Neuronal stem cell (in vitro differentiated cells): ENCODE data around the gene SPR.

Source experiments
- DNase-seq: peaks from one replicate; pipeline ENCODE4 v3.0.0-alpha.2; 2013; ENCODE audit warnings: low spot score
- H2AFZ ChIP-seq: one replicate; pipeline ENCODE4 v1.6.1; 2013; ENCODE audit warnings: mild to moderate bottlenecking, low read length, inconsistent platforms
- H2AK5ac ChIP-seq: 2 replicates; pipeline ENCODE4 v1.6.1; 2013; ENCODE audit warnings: low read depth, mild to moderate bottlenecking, inconsistent platforms, low read length, moderate library complexity, mixed read lengths
- H2BK120ac ChIP-seq: 2 replicates; pipeline ENCODE4 v1.6.1; 2013; ENCODE audit warnings: low read depth, mild to moderate bottlenecking, inconsistent platforms, low read length, moderate library complexity, mixed read lengths
- H2BK12ac ChIP-seq: one replicate; pipeline ENCODE4 v1.6.1; 2013; ENCODE audit warnings: low read length, inconsistent platforms
- H2BK15ac ChIP-seq: 2 replicates; pipeline ENCODE4 v1.6.1; 2013; ENCODE audit warnings: mild to moderate bottlenecking, low read length, inconsistent platforms, mixed read lengths
- H2BK5ac ChIP-seq: one replicate; pipeline ENCODE4 v1.6.1; 2013; ENCODE audit warnings: inconsistent platforms, mild to moderate bottlenecking, low read length, moderate library complexity
- H3K14ac ChIP-seq: one replicate; pipeline ENCODE4 v1.6.1; 2013; ENCODE audit warnings: low read length, inconsistent platforms
- H3K18ac ChIP-seq: 2 replicates; pipeline ENCODE4 v1.6.1; 2013; ENCODE audit warnings: low read length, inconsistent platforms
- H3K23ac ChIP-seq: 2 replicates; pipeline ENCODE4 v1.6.1; 2013; ENCODE audit warnings: low read depth, mild to moderate bottlenecking, mixed read lengths, low read length, inconsistent platforms; ENCODE audit not compliant: poor library complexity
- H3K27ac ChIP-seq: replicated peaks from 3 replicates; pipeline ENCODE4 v1.5.1; 2013; ENCODE audit warnings: low read length, inconsistent platforms
- H3K27me3 ChIP-seq, 3 experiments: 2 replicates each; pipeline ENCODE4 v1.6.1; 2013; ENCODE audit warnings: low read length in 3 of 3, mild to moderate bottlenecking in 2 of 3, inconsistent platforms in 1 of 3, low read depth in 1 of 3, mixed read lengths in 1 of 3, moderate library complexity in 1 of 3; ENCODE audit not compliant: control insufficient read depth in 3 of 3, insufficient read depth in 3 of 3
- H3K36me3 ChIP-seq, 2 donors: replicated peaks in 1 of 2; 2 replicates each; pipeline ENCODE4 v1.6.1; 2013; ENCODE audit warnings: low read length in 2 of 2; ENCODE audit not compliant: control insufficient read depth in 2 of 2, insufficient read depth in 2 of 2
- H3K4ac ChIP-seq: 2 replicates; pipeline ENCODE4 v1.6.1; 2013; ENCODE audit warnings: inconsistent platforms, mild to moderate bottlenecking, low read length, moderate library complexity
- H3K4me1 ChIP-seq, 2 donors: 1 replicate in 1 of 2; 2 replicates in 1 of 2; pipeline ENCODE4 v1.6.1; 2013; ENCODE audit warnings: low read length in 2 of 2, low read depth in 1 of 2; ENCODE audit not compliant: control insufficient read depth in 2 of 2, insufficient read depth in 1 of 2
- H3K4me2 ChIP-seq: one replicate; pipeline ENCODE4 v1.6.1; 2013; ENCODE audit warnings: mild to moderate bottlenecking, low read length, inconsistent platforms; ENCODE audit not compliant: insufficient read depth, poor library complexity, severe bottlenecking
- H3K4me3 ChIP-seq, 2 donors: 2 replicates each; pipeline ENCODE4 v1.5.1; 2013; ENCODE audit warnings: low read length in 2 of 2, mild to moderate bottlenecking in 2 of 2, inconsistent platforms in 1 of 2, moderate library complexity in 1 of 2
- H3K79me1 ChIP-seq: one replicate; pipeline ENCODE4 v1.6.1; 2013; ENCODE audit warnings: low read depth, mild to moderate bottlenecking, inconsistent platforms, low read length, moderate library complexity
- H3K9ac ChIP-seq: one replicate; pipeline ENCODE4 v1.6.1; 2013; ENCODE audit warnings: mild to moderate bottlenecking, low read depth, low read length, inconsistent platforms; ENCODE audit not compliant: poor library complexity
- H3K9me3 ChIP-seq, 2 donors: replicated peaks in 1 of 2; 2 replicates each; pipeline versions ENCODE3 to v1.6.1; 2013; ENCODE audit warnings: low read length in 2 of 2, mild to moderate bottlenecking in 2 of 2, inconsistent platforms in 1 of 2, low read depth in 1 of 2, mixed read lengths in 1 of 2, moderate library complexity in 1 of 2; ENCODE audit not compliant: control insufficient read depth in 2 of 2, insufficient read depth in 1 of 2
- H4K8ac ChIP-seq: one replicate; pipeline ENCODE4 v1.6.1; 2013; ENCODE audit warnings: low read depth, mild to moderate bottlenecking, inconsistent platforms, low read length, moderate library complexity
- H4K91ac ChIP-seq: one replicate; pipeline ENCODE4 v1.6.1; 2013; ENCODE audit warnings: low read length, low read depth, mild to moderate bottlenecking, inconsistent platforms; ENCODE audit not compliant: poor library complexity
- WGBS, 2 donors: extraction: QIAGEN DNeasy Blood & Tissue Kit; methylation state at CpG; one replicate each; pipeline ENCODE4 v1.1.7; 2013; ENCODE audit warnings: missing lambda C conversion rate in 2 of 2, mixed read lengths in 1 of 2; ENCODE audit not compliant: insufficient read length in 2 of 2, insufficient replicate concordance in 1 of 2; ENCODE audit errors: extremely low coverage in 2 of 2; 5-methylcytosine and 5-hydroxymethylcytosine counted together

Gene SPR

DNA sequence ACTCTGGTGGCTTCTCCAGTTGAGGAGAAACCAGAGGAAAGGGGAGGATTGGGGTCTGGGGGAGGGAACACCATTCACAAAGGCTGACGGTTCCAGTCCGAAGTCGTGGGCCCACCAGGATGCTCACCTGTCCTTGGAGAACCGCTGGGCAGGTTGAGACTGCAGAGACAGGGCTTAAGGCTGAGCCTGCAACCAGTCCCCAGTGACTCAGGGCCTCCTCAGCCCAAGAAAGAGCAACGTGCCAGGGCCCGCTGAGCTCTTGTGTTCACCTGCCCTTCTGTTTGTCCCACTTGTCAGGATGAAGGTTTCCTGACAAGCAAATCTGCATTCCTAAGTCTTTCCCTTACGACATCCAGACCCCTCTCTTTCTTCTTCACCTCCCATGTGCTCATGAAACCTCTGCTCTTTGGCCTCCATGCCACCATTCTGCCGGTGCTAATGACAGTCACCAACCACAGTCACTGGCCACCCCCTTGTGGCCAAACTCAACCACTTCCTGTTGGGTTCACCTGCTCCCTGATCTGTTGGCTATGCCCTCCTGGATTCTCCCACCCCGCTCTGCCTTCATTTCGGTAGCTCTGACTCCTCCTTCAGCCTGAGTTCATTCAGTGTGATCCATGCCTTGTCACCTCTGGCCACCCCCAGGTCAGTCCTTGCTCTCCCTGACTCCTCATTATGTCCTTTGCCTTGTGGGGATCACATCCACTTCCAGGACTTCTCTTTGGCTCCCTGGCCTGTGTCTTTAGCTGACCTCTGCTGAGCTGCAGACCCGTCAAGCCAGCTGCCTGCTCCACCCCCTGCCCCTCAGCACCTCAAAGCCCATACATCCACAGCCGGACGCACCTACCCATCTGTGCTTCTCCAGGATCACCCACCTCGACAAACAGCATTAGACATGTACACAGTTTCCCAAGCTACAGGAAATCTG, 47.7 kb downstream of the SPR start:
- Histone ChIP-seq H3K4ac (no peak overlapping the region), H3K14ac (no peak overlapping the region), H3K18ac (no peak overlapping the region), H3K9me3 (no peaks in the 10 kb centered on the region), H2AK5ac (peak overlapping the region; percentile 15), H2BK12ac (no peak overlapping the region), H3K23ac (no peak overlapping the region), H4K91ac (no peak overlapping the region), H3K4me1 (peaks cover 0 to 2% of the 10 kb centered on the region in 2 donors), H3K79me1 (no peaks in the 10 kb centered on the region), H2AFZ (no peak overlapping the region), H2BK120ac (no peak overlapping the region), H4K8ac (no peak overlapping the region), H2BK5ac (no peak overlapping the region), H2BK15ac (no peak overlapping the region), H3K9ac (no peak overlapping the region), H3K27me3 (peaks cover 0 to 79% (median 0%) of the 10 kb centered on the region in 3 experiments), H3K27ac (no peak overlapping the region), H3K4me3 (no peak overlapping the region), H3K4me2 (no peak overlapping the region), H3K36me3 (peaks cover 0 to 2% of the 10 kb centered on the region in 2 donors)
- DNase-seq: no peak
- no CpG with 5 or more reads among the region's 14 CpGs for WGBS, 2 donors

DNA sequence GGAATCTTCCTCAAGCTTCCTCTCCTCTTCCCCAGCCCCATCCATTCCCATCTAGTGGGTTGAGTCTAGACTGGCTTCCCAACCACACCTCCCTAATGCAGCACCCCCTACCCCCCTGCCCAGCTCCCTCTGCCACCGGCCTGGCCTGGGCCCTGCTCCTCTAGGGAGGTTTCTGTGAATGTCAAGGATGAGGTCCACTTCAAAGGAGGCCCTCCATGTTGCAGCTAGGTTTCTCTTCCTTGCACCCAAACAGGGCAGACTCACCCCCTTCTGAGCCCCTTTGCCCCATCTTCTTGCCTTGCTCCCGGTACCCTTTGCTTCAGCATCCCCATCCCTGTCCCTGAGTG, 48.4 kb downstream of the SPR start:
- Histone ChIP-seq H3K14ac (peak overlapping the region; percentile 6), H3K4ac (no peak overlapping the region), H2AK5ac (no peak overlapping the region), H4K8ac (no peak overlapping the region), H3K36me3 (peaks cover 0 to 2% of the 10 kb centered on the region in 2 donors), H2BK15ac (no peak overlapping the region), H3K23ac (no peak overlapping the region), H3K9me3 (no peaks in the 10 kb centered on the region), H4K91ac (no peak overlapping the region), H2AFZ (no peak overlapping the region), H3K79me1 (no peaks in the 10 kb centered on the region), H3K4me3 (no peak overlapping the region), H3K27me3 (peaks cover 0 to 73% (median 0%) of the 10 kb centered on the region in 3 experiments), H3K4me2 (no peak overlapping the region), H3K18ac (peak overlapping the region; percentile 8), H3K9ac (no peak overlapping the region), H3K4me1 (peaks cover 0 to 6% of the 10 kb centered on the region in 2 donors), H2BK120ac (no peak overlapping the region), H2BK5ac (no peak overlapping the region), H3K27ac (no peak overlapping the region), H2BK12ac (no peak overlapping the region)
- no CpG with 5 or more reads among the region's 2 CpGs for WGBS, 2 donors
- no peak for DNase-seq

DNA sequence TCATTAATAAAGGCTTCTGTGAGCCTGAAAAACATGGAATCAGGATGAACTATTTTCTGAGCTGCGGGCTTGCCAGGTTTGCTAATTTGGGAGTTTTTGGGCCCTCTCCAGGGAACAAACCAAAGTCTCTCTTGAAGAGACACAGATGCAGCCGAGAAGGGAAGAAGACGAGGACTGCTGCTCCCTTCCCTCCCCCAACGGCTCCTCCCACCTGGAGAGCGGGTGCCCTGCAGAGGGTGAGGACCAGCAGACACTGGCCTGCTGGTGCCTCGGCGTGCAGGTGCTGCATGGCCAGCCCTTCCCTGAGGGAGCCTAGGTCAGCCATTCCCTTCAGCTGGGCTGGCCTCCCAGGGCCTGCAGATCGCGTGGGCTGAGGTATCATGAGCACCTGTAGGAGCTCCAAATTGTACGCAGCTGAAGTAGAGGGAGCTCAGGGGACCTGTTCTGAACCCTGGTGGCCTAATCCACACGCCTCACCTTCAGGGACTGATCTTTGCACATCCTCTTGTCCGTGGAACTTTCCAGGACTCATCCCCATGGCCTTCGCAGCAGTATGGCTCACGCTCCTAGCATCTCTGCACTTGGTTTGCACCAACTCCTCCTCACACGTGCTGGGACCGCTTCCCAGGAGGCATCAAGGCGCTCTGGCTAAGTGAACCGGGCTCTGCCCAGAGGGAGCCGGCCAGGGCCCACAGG, 49.6 kb downstream of the SPR start:
- no peaks in the 10 kb centered on the region for H3K79me1 ChIP-seq
- no peak overlapping the region for H3K27ac ChIP-seq
- peaks cover 0 to 13% of the 10 kb centered on the region in 2 donors for H3K4me1 ChIP-seq
- no peak overlapping the region for H2BK120ac ChIP-seq
- H3K36me3 ChIP-seq: peaks cover 0 to 2% of the 10 kb centered on the region in 2 donors
- no peak overlapping the region for H3K4me2 ChIP-seq
- no peak overlapping the region for H3K9ac ChIP-seq
- H3K23ac ChIP-seq: no peak overlapping the region
- WGBS, 2 donors: no CpG with 5 or more reads among the region's 19 CpGs
- H3K4ac ChIP-seq: no peak overlapping the region
- no peak overlapping the region for H2AK5ac ChIP-seq
- no peak overlapping the region for H4K8ac ChIP-seq
- no peak overlapping the region for H3K14ac ChIP-seq
- no peak overlapping the region for H3K4me3 ChIP-seq
- peaks cover 0 to 61% (median 0%) of the 10 kb centered on the region in 3 experiments for H3K27me3 ChIP-seq
- H3K18ac ChIP-seq: peak overlapping the region; percentile 62
- peak overlapping the region; percentile 59 for H2BK5ac ChIP-seq
- no peak overlapping the region for H2BK15ac ChIP-seq
- H3K9me3 ChIP-seq: no peaks in the 10 kb centered on the region
- no peak overlapping the region for H2AFZ ChIP-seq
- no peak overlapping the region for H2BK12ac ChIP-seq
- H4K91ac ChIP-seq: no peak overlapping the region
- DNase-seq: no peak

DNA sequence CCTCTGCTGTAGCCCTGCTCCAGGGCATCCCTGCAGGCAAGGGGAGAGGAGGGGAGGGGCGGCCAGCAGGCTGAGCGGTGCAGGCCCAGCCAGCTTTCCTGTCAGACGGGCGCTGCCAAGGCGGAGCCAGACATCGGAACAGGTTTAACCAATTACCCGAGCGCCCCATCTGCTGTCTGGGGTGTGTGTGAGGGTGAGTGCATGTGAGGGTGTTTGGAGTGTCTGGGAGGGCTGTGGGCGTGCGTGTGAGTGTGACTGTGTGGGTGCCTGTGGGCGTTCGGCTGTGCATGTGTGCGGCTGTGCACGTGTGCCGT, 50.1 kb downstream of the SPR start:
- Histone ChIP-seq H3K4me2 (no peak overlapping the region), H4K8ac (no peak overlapping the region), H3K23ac (no peak overlapping the region), H3K4me3 (no peak overlapping the region), H2BK5ac (peak overlapping the region; percentile 59), H3K4me1 (peaks cover 0 to 13% of the 10 kb centered on the region in 2 donors), H2BK15ac (no peak overlapping the region), H3K4ac (no peak overlapping the region), H2AK5ac (no peak overlapping the region), H3K27ac (no peak overlapping the region), H3K27me3 (peaks cover 0 to 56% (median 0%) of the 10 kb centered on the region in 3 experiments), H2AFZ (no peak overlapping the region), H3K9ac (no peak overlapping the region), H2BK120ac (no peak overlapping the region), H3K36me3 (peaks cover 0 to 2% of the 10 kb centered on the region in 2 donors), H4K91ac (no peak overlapping the region), H2BK12ac (no peak overlapping the region), H3K14ac (no peak overlapping the region), H3K9me3 (no peaks in the 10 kb centered on the region), H3K79me1 (no peaks in the 10 kb centered on the region), H3K18ac (peak overlapping the region; percentile 62)
- no peak for DNase-seq
- no CpG with 5 or more reads among the region's 15 CpGs for WGBS, 2 donors
